HG02623 (cell line): ENCODE results near the gene OR10A3.

Experiments used
- ATAC-seq: cut with Tn5 transposase; IDR thresholded peaks from one replicate; pipeline ENCODE4 v1.9.1; 2021; ENCODE audit warnings: moderate library complexity; ENCODE audit not compliant: unreplicated experiment

The OR10A3 gene

DNA sequence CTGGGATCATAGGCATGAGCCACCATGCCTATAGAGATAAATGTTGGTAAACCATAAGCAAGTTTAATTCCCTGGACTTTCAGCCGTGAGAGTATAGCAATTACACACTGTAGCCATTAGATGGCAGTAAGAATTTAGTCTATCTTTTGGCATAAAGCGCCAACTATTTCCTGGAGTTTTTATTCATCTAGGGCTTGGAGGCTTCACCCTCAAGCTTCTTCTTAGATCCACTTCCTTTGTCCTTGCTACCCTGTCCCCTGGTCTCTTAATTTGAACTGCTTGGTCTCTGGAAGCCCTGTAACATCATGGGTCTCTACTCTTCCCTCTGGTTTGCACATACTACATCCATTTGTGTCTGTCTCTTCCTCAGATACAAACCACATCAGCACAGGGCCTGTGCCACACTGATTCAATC lies 48.7 kb downstream of the OR10A3 start:
- peak; percentile 60 for ATAC-seq

DNA sequence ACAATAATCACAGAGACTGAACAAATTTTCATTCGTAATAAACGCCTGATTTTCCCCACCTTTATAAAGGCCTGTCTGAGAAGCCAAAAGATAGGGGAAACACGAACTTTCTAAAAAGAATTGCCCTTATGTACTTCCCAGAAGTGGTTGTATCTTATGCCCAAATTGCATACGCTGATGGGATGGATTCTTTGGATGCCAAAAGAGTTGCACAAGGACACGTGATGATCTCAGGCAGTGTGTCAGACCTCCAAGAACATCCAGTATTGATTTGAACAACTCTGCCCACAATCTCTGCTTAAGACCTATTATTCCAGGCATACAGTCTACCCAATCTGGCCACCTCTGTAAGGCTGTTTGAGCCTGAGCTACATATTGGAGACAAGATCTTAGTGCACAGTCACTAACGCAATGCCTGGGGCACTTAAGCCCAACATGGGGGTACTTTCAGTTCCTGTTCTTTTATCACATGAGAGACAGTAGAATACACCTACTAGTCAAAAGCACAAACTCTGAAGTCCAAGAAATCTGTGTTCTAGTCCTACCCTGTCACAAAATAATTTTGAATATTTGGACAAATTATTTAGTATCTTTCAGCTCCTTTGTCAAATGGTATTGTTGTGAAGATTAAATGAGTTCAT lies 49.3 kb downstream of the OR10A3 start:
- peak; percentile 57 for ATAC-seq

DNA sequence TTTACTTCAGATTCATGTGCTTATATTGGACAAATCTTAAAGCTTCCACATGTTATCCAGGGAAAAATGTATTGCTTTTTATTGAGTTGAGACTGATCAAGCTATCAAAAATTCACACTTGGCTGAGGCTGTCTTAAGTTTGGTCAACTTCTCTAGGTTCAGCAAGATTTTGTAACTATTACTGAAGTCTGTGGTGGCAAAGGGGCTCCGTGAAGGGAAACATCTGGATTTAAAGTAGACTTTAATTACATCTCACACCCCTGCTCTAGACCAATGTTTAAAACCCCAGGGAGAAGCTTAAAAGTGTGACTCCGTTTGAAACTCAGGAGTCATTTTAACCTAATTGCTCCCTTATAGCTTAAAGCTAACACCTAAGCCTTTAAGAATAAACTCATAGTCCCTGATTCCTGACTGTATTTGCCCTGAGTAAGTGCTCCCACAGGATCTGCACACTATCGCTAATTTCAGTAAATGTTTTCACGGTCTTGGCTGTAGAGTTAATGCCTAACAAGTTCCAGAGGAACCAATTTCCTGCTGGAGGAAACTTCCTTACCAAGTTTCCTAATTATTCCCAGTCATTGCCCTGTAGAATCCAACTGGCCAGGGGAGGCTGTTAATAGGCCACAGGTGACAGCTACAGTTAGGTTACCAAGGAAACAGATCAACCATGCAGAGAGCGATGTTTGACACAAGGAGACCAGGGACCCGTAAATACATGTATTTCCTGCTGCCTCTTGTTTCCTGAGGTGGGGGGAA lies 50.9 kb downstream of the OR10A3 start:
- no peak for ATAC-seq

DNA sequence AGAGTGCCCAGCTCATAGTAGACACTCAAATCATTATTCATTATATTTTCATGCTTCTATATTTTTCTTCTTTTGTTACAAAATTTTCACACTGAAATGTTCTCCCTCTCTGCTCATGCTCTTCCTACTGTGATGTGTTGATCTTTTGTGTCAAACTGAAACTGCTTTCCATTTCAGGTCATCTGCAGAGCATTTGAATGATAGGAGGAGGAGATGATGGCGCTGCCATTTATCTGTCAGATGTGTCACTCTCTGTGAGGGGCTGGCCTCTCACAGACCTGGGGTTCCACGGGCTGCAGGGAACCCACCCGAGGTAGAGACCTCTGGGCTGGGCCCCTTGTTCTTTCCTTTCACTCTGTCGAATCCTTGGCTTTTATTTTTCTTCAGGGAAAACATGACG lies 51.5 kb downstream of the OR10A3 start:
- no peak for ATAC-seq
